Activated T-helper 1 cell treated with anti-CD3 and anti-CD28 coated beads, Interleukin-12 subunit alpha, Interleukin-12 subunit beta, Interleukin-2, Interleukin-4 antibody, amounts not matched to agents 30 ng/mL and 10 ng/mL and 1 ng/mL, durations not matched to agents 14 hours and 24 hours and 36 hours (primary cell): ENCODE results near the gene TMEM229A. TPM values are rescaled to one million over a fixed set of nuclear protein-coding genes. Genes with fewer than 3 reads are reported as not detected.
"Not testable (repeated sequence)": the region's sequence is repeated elsewhere in the genome, so short reads cannot be mapped to it uniquely, and the experiment has no call there.

ENCODE experiments used
- DNase-seq: peaks from one replicate; pipeline ENCODE4 v3.0.0; 2021; ENCODE audit warnings: low spot score
- H3K27ac Mint-ChIP-seq: one replicate; pipeline ENCODE4 v1.8.0; 2021; ENCODE audit warnings: mild to moderate bottlenecking, mixed read lengths
- H3K27me3 Mint-ChIP-seq: one replicate; pipeline ENCODE4 v1.8.0; 2022; ENCODE audit warnings: mild to moderate bottlenecking, moderate library complexity, mixed read lengths; ENCODE audit not compliant: insufficient read depth
- H3K36me3 Mint-ChIP-seq: one replicate; pipeline ENCODE4 v1.8.0; 2021; ENCODE audit warnings: low read depth, mixed read lengths
- H3K4me1 Mint-ChIP-seq: one replicate; pipeline ENCODE4 v1.8.0; 2021; ENCODE audit warnings: low read depth, mixed read lengths
- H3K4me3 Mint-ChIP-seq: one replicate; pipeline ENCODE4 v1.8.0; 2021; ENCODE audit warnings: mild to moderate bottlenecking, moderate library complexity, mixed read lengths
- H3K9me3 Mint-ChIP-seq: one replicate; pipeline ENCODE4 v1.8.0; 2021; ENCODE audit warnings: mixed read lengths
- intact Hi-C: fragments of 100-400 bp; cut with micrococcal nuclease; formaldehyde crosslinking; loops from one replicate; pipeline ENCODE4 v1.15.1; 2024
- total RNA-seq: library from RNA; stranded (reverse); gene quantifications from 2 replicates; pipeline ENCODE4 v1.2.3, GENCODE V29; 2022

TMEM229A gene
- total RNA-seq, result not detected in 2 replicates

- Mint-ChIP-seq H3K27ac (peak within 1 kb of the TSS; percentile 63), H3K36me3 (peaks cover 1% of the 10 kb centered on the region), H3K27me3 (peaks cover 35% of the 10 kb centered on the region), H3K9me3 (no peaks in the 10 kb centered on the region), H3K4me1 (peaks cover 4% of the 10 kb centered on the region), H3K4me3 (peak within 1 kb of the TSS; percentile 66)
- DNase-seq, result no peak
- intact Hi-C loops, result loop anchor here (5.0 to 10.0 kb wide), 2 partner anchors 735 to 1728 kb away; partner anchors contain the start of genes FEZF1 and GPR37
Measured at GRCh38 chr7:124032369-124033094, at the start of gene TMEM229A. Gene TMEM229A (minus strand): TSS chr7:124033067. CDS start chr7:124033003, 64 bp downstream.

GRCh38 chr7:124082234-124082633 lies 49.4 kb upstream of the TMEM229A start:
- H3K4me1 Mint-ChIP-seq, H3K27ac Mint-ChIP-seq, intact Hi-C loops, DNase-seq, H3K36me3 Mint-ChIP-seq, H3K9me3 Mint-ChIP-seq, H3K4me3 Mint-ChIP-seq, H3K27me3 Mint-ChIP-seq: not testable (repeated sequence)

- intact Hi-C loops, result no loop called here
- DNase-seq, result no peak
- H3K4me1 Mint-ChIP-seq, result no peaks in the 10 kb centered on the region
Measured at GRCh38 chr7:124077546-124077945, 44.7 kb upstream of the TMEM229A start.

GRCh38 chr7:124076841-124077240 lies 44.0 kb upstream of the TMEM229A start:
- Mint-ChIP-seq H3K4me1 (no peaks in the 10 kb centered on the region), H3K27ac (no peak overlapping the region), H3K27me3 (no peaks in the 10 kb centered on the region), H3K36me3 (no peaks in the 10 kb centered on the region), H3K9me3 (no peaks in the 10 kb centered on the region), H3K4me3 (no peak overlapping the region)
- intact Hi-C loops, result no loop called here
- DNase-seq, result no peak

More at GRCh38 chr7:124077546-124077945, 44.7 kb upstream of the TMEM229A start:
- Mint-ChIP-seq H3K9me3 (no peaks in the 10 kb centered on the region), H3K27me3 (no peaks in the 10 kb centered on the region), H3K4me3 (no peak overlapping the region), H3K27ac (no peak overlapping the region), H3K36me3 (no peaks in the 10 kb centered on the region)

GRCh38 chr7:124074007-124074406 lies 41.1 kb upstream of the TMEM229A start:
- H3K27ac Mint-ChIP-seq, result no peak overlapping the region
- H3K4me3 Mint-ChIP-seq, result no peak overlapping the region
- DNase-seq, result no peak
- no peaks in the 10 kb centered on the region for H3K4me1 Mint-ChIP-seq
- intact Hi-C loops, result no loop called here
- no peaks in the 10 kb centered on the region for H3K9me3 Mint-ChIP-seq
- no peaks in the 10 kb centered on the region for H3K27me3 Mint-ChIP-seq
- no peaks in the 10 kb centered on the region for H3K36me3 Mint-ChIP-seq

- H3K4me3 Mint-ChIP-seq, result no peak overlapping the region
- no peak overlapping the region for H3K27ac Mint-ChIP-seq
- no peaks in the 10 kb centered on the region for H3K36me3 Mint-ChIP-seq
- no peaks in the 10 kb centered on the region for H3K9me3 Mint-ChIP-seq
- intact Hi-C loops, result no loop called here
- no peak for DNase-seq
- no peaks in the 10 kb centered on the region for H3K27me3 Mint-ChIP-seq
- no peaks in the 10 kb centered on the region for H3K4me1 Mint-ChIP-seq
Measured at GRCh38 chr7:124073310-124073645, 40.4 kb upstream of the TMEM229A start.

- H3K36me3 Mint-ChIP-seq, result no peaks in the 10 kb centered on the region
- no peak for DNase-seq
- no peaks in the 10 kb centered on the region for H3K9me3 Mint-ChIP-seq
- no peak overlapping the region for H3K27ac Mint-ChIP-seq
- H3K27me3 Mint-ChIP-seq, result no peaks in the 10 kb centered on the region
- no peaks in the 10 kb centered on the region for H3K4me1 Mint-ChIP-seq
- intact Hi-C loops, result no loop called here
- H3K4me3 Mint-ChIP-seq, result no peak overlapping the region
Measured at GRCh38 chr7:124072603-124073309, 39.9 kb upstream of the TMEM229A start.

- Mint-ChIP-seq H3K27me3 (no peaks in the 10 kb centered on the region), H3K4me1 (no peaks in the 10 kb centered on the region), H3K27ac (no peak overlapping the region), H3K9me3 (no peaks in the 10 kb centered on the region), H3K4me3 (no peak overlapping the region), H3K36me3 (no peaks in the 10 kb centered on the region)
- DNase-seq, result no peak
- intact Hi-C loops, result no loop called here
Measured at GRCh38 chr7:124071843-124072242, 39.0 kb upstream of the TMEM229A start.

- DNase-seq, result no peak
- H3K36me3 Mint-ChIP-seq, result no peaks in the 10 kb centered on the region
- no peak overlapping the region for H3K27ac Mint-ChIP-seq
- H3K27me3 Mint-ChIP-seq, result no peaks in the 10 kb centered on the region
- intact Hi-C loops, result no loop called here
- no peaks in the 10 kb centered on the region for H3K4me1 Mint-ChIP-seq
- no peak overlapping the region for H3K4me3 Mint-ChIP-seq
- H3K9me3 Mint-ChIP-seq, result no peaks in the 10 kb centered on the region
Measured at GRCh38 chr7:124062171-124062570, 29.3 kb upstream of the TMEM229A start.

- no peaks in the 10 kb centered on the region for H3K36me3 Mint-ChIP-seq
- H3K4me3 Mint-ChIP-seq, result no peak overlapping the region
- H3K27ac Mint-ChIP-seq, result no peak overlapping the region
- no peak for DNase-seq
- H3K27me3 Mint-ChIP-seq, result no peaks in the 10 kb centered on the region
- H3K9me3 Mint-ChIP-seq, result no peaks in the 10 kb centered on the region
- intact Hi-C loops, result no loop called here
- no peaks in the 10 kb centered on the region for H3K4me1 Mint-ChIP-seq
Measured at GRCh38 chr7:124060528-124060927, 27.7 kb upstream of the TMEM229A start.

- intact Hi-C loops, result no loop called here
- H3K27ac Mint-ChIP-seq, result no peak overlapping the region
- H3K36me3 Mint-ChIP-seq, result no peaks in the 10 kb centered on the region
- H3K4me3 Mint-ChIP-seq, result no peak overlapping the region
- no peak for DNase-seq
- no peaks in the 10 kb centered on the region for H3K4me1 Mint-ChIP-seq
- no peaks in the 10 kb centered on the region for H3K27me3 Mint-ChIP-seq
- no peaks in the 10 kb centered on the region for H3K9me3 Mint-ChIP-seq
Measured at GRCh38 chr7:124059375-124059774, 26.5 kb upstream of the TMEM229A start.

- no peak overlapping the region for H3K4me3 Mint-ChIP-seq
- no peak overlapping the region for H3K27ac Mint-ChIP-seq
- intact Hi-C loops, result no loop called here
- no peak for DNase-seq
- H3K9me3 Mint-ChIP-seq, result no peaks in the 10 kb centered on the region
- no peaks in the 10 kb centered on the region for H3K27me3 Mint-ChIP-seq
- no peaks in the 10 kb centered on the region for H3K4me1 Mint-ChIP-seq
- no peaks in the 10 kb centered on the region for H3K36me3 Mint-ChIP-seq
Measured at GRCh38 chr7:124058515-124058914, 25.6 kb upstream of the TMEM229A start.

GRCh38 chr7:124057872-124058271 lies 25.0 kb upstream of the TMEM229A start:
- Mint-ChIP-seq H3K4me1 (no peaks in the 10 kb centered on the region), H3K4me3 (no peak overlapping the region), H3K9me3 (no peaks in the 10 kb centered on the region), H3K36me3 (no peaks in the 10 kb centered on the region), H3K27me3 (no peaks in the 10 kb centered on the region), H3K27ac (no peak overlapping the region)
- intact Hi-C loops, result no loop called here
- DNase-seq, result no peak
